GM18508 (cell line): Measurements from ENCODE around the gene CAP2.

ENCODE experiments used
- ATAC-seq: cut with Tn5 transposase; IDR thresholded peaks from one replicate; pipeline ENCODE4 v1.9.1; 2021; ENCODE audit warnings: moderate number of reproducible peaks; ENCODE audit not compliant: insufficient read depth, unreplicated experiment

CAP2 gene, protein sequence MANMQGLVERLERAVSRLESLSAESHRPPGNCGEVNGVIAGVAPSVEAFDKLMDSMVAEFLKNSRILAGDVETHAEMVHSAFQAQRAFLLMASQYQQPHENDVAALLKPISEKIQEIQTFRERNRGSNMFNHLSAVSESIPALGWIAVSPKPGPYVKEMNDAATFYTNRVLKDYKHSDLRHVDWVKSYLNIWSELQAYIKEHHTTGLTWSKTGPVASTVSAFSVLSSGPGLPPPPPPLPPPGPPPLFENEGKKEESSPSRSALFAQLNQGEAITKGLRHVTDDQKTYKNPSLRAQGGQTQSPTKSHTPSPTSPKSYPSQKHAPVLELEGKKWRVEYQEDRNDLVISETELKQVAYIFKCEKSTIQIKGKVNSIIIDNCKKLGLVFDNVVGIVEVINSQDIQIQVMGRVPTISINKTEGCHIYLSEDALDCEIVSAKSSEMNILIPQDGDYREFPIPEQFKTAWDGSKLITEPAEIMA

DNA sequence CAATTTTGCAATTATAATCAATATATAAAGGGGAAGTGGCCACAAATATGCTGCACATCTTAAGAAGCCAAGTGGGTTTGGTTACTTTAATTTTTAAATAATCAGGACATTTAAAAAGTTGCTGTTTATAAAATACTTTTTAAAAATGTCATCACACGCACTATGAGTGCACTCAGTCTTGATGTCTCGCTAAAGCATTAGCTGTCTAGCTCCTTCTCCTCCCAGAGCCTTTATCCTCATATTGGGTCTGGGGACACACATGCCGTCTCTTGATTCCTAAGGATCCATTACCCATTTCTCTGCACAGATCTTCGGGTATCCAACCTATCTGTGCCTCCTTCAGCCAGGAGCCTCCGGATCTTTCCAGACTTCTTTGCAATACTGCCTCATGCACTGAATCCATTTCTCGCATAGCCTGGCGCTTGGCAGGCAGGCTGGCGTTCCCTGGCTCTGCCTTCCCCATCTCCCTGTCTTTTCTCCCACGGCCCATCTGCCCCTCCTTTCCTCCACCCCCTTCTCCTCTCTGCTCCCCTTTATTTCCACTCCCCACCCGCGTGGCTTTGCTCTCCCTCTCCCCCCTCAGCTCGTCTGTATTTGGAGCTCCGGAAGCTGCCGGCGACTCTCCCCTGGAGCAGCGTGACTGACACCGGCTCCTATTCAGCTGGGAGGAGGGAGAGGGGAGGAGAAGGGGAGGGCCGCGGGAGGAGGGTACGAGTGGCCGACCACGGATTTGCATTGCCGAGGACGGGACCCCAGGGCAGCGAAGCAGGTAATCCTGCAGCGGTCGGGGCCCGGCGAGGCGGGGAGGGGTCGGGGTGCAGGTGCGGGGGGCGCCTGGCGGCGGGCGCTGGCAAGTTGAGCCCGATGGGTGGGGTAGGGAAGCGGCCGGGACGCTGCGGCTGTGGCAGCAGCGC, at the start of gene CAP2:
TSS of gene CAP2 (plus strand) at position 618 of the 914 bp plus-strand sequence. CDS start 27,961 bp downstream, outside the sequence.
- ATAC-seq: no peak

DNA sequence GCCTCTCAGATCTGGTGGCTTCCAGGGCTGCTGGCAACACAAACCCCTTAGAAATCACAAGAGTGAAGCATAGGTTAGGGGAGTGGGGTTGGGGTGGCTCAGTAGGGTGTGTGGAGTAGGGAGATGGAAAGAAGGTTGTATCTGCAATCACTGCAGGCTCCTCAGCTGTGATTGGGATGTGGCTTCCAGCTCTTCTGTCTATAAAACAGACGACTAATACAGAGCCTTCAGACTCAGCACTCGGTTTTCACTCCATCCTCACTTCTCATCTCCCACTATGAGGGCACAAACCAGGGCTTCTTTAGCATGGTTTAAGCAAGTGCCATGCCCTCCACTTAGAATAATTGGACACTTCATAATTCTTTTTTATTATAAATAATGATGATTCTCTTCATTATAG, 46.4 kb upstream of the CAP2 start:
- ATAC-seq: no peak

DNA sequence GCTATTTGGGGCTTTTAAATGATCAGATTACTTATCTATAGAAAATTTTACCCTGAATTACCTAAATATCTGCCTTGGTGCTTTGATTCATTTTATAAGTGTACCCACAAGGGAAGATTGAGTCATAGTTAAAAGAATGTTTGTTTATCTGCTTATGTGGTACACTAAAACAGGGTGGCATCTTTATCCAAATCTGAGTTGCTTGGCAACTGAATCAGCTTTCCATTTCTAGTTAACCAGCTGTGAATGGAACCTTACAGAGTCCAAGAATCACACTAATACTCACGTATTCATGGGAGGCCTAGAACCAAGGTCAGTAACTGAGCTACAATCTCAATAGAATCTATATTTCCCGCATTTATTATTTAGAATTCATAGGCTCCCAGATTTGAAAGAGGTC, 44.0 kb upstream of the CAP2 start:
- no peak for ATAC-seq

DNA sequence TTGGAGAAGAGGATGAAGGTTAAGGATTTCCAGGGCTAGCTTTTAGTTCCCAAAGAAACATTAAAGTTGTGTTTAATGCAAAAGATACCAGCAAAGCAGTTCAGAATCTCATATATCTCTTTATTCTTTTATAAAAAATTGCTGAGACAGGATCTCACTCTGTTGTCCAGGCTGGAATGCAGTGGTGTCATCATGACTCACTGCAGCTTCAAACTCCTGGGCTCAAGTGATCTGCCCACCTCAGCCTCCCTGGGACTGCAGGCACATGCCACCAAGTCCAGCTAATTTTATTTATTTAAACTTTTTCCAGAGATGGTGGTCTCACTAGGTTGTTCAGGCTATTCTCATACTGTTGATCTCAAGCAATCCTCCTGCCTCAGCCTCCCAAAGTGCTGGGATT, 41.1 kb upstream of the CAP2 start:
- ATAC-seq: no peak

DNA sequence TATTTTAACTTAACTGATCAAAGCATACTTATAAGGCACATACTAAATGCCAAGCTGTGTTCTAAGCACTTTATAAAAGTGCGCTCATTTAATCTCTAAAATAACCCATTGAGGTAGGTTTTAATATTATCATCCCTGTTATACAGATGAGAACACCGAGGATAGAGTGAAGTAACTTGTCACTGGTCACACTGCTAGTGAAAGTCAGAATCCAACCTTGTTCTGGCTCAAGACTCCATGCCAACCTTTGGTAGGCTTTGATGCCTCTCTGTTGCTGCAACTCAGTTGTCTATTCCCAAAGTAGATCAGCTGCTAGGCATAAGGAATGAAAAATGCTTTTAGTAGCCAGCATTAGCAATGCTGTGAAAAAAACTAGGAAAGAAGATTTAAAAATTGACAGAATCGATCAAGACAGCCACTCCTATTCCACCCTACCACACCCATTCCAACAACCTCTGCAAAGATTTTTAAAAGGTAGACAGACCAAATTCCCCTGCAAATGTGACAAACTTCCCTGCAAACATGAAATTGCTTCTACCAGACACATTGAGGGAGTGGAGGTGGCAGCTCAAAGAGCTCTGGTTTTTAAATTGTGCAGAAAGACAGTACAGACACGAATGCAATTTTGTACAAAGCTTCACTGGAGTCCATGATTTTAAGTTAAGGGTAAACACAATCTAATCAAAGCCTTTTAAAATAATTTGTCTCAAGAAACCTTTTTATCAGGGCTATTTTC, 39.8 kb upstream of the CAP2 start:
- no peak for ATAC-seq

DNA sequence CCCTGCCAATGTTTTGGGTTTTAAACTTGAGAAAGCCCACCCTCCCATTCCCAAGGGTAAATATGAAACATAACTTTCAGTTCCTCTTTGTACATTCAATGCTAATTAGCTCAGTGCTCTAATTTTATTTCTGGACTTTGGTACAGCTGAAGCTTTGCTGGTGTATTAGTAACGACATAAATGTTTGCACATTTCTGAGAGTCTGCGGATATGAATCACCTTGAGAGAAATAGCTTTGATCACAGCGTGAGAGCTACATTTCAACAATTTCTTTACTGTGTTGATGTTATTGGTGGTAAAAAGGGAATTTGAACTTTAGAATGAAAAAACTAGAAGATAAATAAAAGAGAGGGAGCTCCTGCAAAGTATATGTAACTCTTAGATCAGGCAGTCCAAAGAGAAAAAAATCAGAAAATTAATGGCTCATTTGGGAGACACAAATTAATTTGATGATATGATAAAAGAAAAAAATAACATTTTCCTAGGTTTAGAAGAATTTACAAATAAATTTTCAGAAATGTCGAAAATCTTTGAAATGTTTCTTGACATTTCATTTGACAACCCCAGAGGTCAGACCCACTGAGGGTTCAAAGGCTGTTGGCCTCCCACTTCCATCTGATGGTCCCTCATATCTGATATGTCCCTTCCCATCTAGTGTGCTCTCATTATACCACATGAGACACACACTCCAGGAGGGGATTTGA, 38.5 kb upstream of the CAP2 start:
- no peak for ATAC-seq

DNA sequence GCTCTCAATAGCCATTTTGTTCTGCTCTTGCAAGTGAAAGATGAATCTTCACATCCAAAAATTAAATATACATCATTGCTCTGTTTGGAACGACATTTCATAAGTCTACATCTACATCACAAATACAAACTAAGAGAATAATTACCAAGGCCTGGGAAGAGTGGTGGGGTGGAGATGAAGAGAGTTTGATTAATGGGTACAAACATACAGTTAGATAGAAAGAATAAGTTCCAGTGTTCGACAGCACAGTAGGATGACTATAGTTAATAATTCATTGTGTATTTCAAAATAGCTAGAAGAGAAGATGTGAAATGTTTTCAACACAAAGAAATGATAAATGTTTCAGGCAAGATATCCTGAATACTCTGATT, 38.0 kb upstream of the CAP2 start:
- no peak for ATAC-seq

DNA sequence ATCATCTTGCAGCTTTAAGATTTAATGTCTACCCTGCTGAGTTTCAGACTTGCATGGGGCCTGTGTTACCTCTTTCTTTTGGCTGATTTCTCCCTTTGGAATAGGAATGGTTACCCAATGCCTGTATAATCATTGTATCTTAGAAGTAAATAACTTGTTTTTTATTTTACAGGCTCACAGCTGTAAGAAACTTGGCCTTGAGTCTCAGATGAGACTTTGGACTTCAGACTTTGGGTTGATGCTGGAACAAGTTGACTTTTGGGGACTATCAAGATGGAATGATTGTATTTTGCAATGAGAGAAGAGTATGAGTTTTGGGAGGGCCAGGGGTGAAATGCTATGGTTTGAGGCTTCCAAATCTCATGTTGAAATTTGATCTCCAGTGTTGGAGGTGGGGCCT, 34.9 kb upstream of the CAP2 start:
- no peak for ATAC-seq

DNA sequence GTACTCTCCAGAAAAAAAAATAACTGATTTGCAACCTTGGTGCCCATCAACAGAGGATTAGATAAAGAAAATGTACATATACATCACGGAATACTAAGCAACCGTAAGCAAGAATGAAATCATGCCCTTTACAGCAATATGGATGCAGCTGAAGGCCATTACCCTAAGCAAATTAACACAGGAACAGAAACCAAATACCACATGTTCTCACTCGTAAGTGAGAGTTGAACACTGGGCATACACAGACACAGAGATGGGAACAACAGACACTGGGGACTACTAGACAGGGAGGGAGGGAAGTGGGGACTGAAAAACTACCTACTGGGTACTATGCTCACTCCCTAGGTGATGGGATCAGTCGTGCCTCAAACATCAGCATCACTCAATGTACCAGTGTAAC, 32.8 kb upstream of the CAP2 start:
- ATAC-seq: no peak

DNA sequence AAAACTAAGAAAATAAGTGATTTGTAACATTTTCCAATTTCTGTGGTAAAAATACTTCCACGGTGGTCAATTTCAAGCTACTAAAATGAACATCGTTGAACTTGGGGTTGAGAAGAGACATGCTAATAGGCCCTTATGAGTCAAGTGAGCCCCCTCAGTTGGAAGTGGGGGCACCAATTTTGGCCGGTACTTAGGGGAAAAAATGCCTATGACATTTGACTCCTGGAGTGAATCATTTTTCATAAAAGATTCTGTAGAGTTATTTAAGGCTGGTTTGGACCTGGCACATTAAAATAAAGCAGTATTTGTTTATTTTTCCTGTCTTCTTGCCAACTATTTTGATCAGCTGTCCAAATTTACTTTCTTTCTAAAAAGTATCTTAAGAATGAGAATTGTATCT, 32.4 kb upstream of the CAP2 start:
- ATAC-seq: no peak

DNA sequence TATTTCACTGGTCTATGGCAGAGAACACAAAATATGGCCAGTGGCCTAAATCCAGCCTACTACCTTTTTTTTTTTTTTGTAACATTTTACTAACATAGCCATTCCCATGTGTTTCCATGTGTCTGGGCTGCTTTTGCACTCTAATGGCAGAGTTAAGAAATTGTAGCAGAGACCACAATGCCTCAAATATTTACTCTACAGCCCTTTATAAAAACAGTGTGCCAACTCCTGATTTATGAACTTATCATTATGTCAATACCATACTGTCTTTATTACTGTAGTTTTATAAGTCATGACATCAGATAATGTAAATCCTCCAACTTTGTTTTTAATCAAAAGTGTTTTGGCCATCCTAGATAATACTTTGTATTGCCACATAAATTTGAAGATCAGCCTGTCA, 27.4 kb upstream of the CAP2 start:
- ATAC-seq: no peak

DNA sequence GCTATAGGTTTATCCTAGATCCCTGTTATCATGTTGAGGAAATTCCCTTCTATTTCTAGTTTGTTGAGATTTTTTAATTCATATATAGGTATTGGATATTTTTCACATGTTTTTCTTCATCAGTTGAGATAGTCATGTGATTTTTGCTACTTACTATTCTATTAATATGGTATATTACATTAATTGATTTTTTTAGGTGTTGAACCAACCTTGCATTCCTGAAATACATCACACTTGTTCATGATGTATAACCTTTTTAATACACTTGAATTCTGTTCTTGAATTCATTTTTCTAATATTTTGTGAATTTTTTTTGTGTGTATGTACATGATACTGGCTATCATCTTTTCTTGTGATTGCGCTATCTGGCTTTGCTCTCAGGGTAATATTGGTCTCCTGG, 25.5 kb upstream of the CAP2 start:
- ATAC-seq: no peak

DNA sequence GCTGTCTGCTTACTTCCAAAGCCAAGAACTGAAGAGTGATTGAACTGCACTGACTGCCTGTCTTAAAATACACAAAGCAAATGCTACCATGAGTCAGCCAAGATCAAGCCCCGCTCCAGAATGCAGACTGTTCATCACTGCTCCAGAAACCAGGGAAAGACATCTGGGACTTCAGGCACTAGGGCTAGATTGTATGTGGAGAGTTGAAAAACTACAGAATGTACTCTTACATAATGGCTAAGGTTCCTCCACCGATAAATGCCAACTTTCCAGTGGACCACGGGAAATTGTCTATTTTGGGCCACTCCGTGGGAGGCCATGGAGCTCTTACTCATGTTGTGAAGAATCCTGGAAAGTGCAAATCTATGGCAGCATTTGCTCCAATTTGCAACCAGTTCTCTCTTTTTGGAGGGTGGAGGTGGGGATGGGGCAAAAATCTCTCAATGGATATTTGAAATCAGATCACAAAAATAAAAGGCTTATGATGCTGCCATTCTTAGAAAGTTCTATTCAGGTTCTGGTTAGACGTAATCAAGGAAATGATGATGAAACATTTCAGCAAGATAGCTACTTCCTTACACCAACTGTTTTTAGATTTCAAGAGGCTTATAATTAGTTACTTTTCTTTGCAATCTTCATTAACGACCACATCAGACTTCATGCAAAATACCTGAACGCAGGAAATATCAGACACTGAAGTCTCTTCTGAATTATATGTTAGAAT, 11.8 kb upstream of the CAP2 start:
- no peak for ATAC-seq

DNA sequence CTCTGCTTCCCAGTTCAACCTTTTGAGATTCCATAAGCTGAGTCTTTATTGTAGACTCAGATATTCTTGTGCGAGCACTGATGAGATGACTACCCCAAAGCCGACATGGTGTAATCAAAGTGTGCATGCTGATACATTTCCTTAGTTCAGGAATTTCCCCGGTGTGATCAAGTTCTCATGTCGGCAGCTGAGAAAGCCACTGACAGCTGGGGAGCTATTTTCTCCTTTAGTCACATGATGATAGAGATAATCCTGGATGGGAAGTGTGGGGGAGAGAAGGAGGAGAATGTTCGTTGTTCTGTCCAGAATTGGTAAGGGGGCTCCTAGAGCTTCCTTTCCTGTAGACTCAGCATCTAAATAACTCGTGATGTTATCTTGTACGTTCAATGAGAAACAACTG, 7.7 kb upstream of the CAP2 start:
- no peak for ATAC-seq

DNA sequence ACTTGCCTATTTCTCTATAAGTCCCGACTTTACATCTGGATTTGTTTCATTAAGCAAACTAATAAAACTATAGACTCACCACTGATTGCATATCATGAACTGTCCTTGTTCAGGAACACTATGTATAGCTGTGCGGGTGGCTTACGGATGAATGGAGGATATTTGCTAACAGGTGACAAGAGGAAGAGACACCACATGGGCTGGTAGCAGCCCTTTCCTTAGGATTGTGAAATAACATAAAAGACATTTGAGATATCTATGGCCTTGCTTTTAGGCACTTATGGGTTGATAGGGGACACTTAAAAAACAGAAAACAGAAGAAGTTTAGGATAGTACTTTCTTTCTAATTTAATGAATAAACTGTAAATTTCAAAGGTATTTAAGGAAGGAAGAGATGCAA, 5.0 kb upstream of the CAP2 start:
- no peak for ATAC-seq

DNA sequence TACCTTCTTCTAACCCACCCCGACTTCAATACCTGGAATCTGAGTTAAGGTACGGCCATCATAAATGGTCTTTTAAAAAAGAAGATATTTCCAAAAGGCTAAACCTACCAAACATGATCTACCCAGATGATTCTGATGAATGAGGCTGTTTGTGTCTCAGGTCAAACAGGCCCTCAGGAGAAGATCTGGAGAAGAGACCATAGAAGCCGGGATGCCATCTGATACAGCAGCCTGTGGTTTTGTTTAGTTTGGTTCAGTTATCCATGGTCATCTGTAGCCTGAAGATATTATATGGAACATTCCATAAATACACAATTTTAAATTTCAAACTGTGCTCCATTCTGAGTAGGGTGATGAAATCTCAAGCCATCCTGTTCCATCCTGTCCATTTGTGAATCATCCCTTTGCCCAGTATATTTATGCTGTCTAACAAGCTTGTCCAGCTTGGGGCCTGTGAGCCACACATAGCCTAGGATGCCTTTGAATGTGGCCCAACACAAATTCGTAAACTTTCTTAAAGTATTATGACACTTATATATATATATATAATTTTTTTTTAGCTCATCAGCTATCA, 4.0 kb upstream of the CAP2 start:
- no peak for ATAC-seq

DNA sequence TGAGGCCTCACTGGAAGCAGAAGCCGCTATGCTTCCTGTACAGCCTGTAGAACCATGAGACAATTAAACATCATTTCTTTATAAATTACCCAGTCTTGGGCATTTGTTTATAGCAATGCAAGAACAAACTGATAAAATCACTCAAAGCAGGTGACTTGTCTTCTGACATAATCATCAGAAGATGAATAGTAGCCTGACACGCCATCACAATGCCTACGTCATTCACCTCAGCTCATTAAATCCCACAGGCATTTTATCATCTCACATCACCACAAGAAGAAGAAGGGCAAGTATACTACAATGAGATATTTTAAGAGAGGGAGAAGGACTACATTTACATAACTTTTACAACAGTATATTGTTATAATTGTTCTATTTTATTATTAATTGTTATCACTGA, 3.1 kb upstream of the CAP2 start:
- no peak for ATAC-seq

DNA sequence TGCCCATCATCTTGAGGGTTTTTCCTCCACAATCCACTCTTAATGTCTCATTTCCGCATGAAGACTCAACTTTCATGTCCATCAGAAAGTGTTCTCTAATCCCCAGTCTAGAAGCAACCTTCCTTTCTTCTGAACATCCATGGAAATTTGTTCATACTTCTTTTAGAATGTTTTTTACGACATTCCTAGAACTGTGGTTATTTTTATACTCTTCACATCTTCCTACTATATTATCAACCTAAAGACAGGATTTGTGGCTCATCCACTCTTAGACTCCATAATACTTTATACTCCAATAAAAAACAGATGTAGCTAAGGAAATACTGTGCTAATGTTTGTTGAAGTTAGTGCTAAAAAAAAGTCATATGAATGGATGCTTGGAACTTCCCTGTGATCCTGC, 1.4 kb upstream of the CAP2 start:
- no peak for ATAC-seq
